ENCODE data around the gene DLGAP1.

DNA sequence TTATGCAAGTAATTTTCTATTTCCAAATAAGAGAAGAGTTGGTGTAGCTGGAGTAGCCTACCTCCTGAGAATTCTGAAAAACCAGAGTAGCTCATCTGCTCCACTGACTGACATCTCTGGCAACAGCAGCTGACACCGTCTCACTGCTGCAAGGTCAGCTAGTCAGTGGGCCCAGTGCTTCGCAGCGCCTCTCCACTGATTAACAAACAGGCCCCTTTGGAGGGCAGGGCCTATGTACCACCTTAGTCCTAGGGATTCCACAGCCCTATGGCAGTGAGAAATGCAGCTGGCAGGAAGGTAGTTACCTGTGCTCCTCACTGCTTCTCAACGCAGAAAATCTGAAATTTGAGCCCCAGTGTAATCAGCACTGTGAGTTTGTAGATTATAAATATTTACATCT lies 97.5 kb downstream of the DLGAP1 start:
- no peak for TF ChIP-seq JUNB (IDR thresholded peaks at IDR 0.05)
- no peak for TF ChIP-seq POLR2AphosphoS5 (IDR thresholded peaks at IDR 0.05; ENCODE audit: low read length)
- TF ChIP-seq EZH2 (IDR thresholded peaks at IDR 0.05; ENCODE audit: borderline replicate concordance, control insufficient read depth, low read depth, low read length), result no peak
- TF ChIP-seq, protein P1, sequence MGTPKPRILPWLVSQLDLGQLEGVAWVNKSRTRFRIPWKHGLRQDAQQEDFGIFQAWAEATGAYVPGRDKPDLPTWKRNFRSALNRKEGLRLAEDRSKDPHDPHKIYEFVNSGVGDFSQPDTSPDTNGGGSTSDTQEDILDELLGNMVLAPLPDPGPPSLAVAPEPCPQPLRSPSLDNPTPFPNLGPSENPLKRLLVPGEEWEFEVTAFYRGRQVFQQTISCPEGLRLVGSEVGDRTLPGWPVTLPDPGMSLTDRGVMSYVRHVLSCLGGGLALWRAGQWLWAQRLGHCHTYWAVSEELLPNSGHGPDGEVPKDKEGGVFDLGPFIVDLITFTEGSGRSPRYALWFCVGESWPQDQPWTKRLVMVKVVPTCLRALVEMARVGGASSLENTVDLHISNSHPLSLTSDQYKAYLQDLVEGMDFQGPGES (IDR thresholded peaks at IDR 0.05), result no peak
- no peak for TF ChIP-seq HCFC1 (IDR thresholded peaks at IDR 0.05; ENCODE audit: low read length)
- no peak for TF ChIP-seq YBX1 (IDR thresholded peaks at IDR 0.05)
- no peak for TF ChIP-seq POLR2AphosphoS2 (IDR thresholded peaks at IDR 0.05; ENCODE audit: low read depth, low read length)
